Endothelial cell (in vitro differentiated cells): Measurements from ENCODE around the gene PEAK3. TPM values are rescaled to one million over a fixed set of nuclear protein-coding genes. Genes with fewer than 3 reads are reported as not detected.

Source experiments
- DNase-seq: peaks from one replicate; pipeline ENCODE4 v3.0.0; 2021; ENCODE audit warnings: low spot score
- H3K27ac Mint-ChIP-seq: one replicate; pipeline ENCODE4 v1.8.0; 2021; ENCODE audit warnings: mixed read lengths, inconsistent platforms; ENCODE audit not compliant: unreplicated experiment
- H3K27me3 Mint-ChIP-seq: one replicate; pipeline ENCODE4 v1.8.0; 2021; ENCODE audit warnings: mild to moderate bottlenecking, moderate library complexity, mixed read lengths, inconsistent platforms; ENCODE audit not compliant: unreplicated experiment
- H3K36me3 Mint-ChIP-seq: one replicate; pipeline ENCODE4 v1.8.0; 2021; ENCODE audit warnings: mild to moderate bottlenecking, low read depth, mixed read lengths, inconsistent platforms; ENCODE audit not compliant: unreplicated experiment
- H3K4me1 Mint-ChIP-seq: one replicate; pipeline ENCODE4 v1.8.0; 2021; ENCODE audit warnings: mild to moderate bottlenecking, mixed read lengths, inconsistent platforms; ENCODE audit not compliant: unreplicated experiment
- H3K4me3 Mint-ChIP-seq: one replicate; pipeline ENCODE4 v1.8.0; 2021; ENCODE audit warnings: mild to moderate bottlenecking, mixed read lengths, inconsistent platforms; ENCODE audit not compliant: unreplicated experiment
- H3K9me3 Mint-ChIP-seq: one replicate; pipeline ENCODE4 v1.8.0; 2021; ENCODE audit warnings: mixed read lengths, inconsistent platforms; ENCODE audit not compliant: unreplicated experiment
- CTCF ChIP-seq: fragments of 200-600 bp; sonication (generic); IDR thresholded peaks from one replicate; pipeline ENCODE4 v1.5.0; 2021; ENCODE audit warnings: antibody characterized with exemption; ENCODE audit not compliant: unreplicated experiment
- total RNA-seq: library from RNA; stranded (reverse); fragmentation: NEBNext Ultra II Directional; extraction: Animal tissue kit (Norgen Biotek cat#: 25700); gene quantifications from one replicate; pipeline ENCODE4 v1.2.1, GENCODE V29; 2021; ENCODE audit not compliant: unreplicated experiment

The PEAK3 gene
- total RNA-seq, 1 donor from 2014 or later = 0.97 TPM

- no peak for DNase-seq
- Mint-ChIP-seq H3K36me3 (peaks cover 22% of the 10 kb centered on the region), H3K27ac (no peak overlapping the region), H3K4me3 (peak overlapping the region; percentile 50), H3K4me1 (peaks cover 10% of the 10 kb centered on the region), H3K9me3 (no peaks in the 10 kb centered on the region), H3K27me3 (peaks cover 16% of the 10 kb centered on the region)
- no peak for TF ChIP-seq CTCF
Observed at GRCh38 chr19:2230033-2230531, 51.9 kb downstream of the PEAK3 start.

- Mint-ChIP-seq H3K36me3 (peaks cover 24% of the 10 kb centered on the region), H3K4me1 (peaks cover 7% of the 10 kb centered on the region), H3K4me3 (peak overlapping the region; percentile 69), H3K27ac (no peak overlapping the region), H3K27me3 (peaks cover 18% of the 10 kb centered on the region), H3K9me3 (no peaks in the 10 kb centered on the region)
- no peak for DNase-seq
- no peak for TF ChIP-seq CTCF
Observed at GRCh38 chr19:2229103-2230032, 52.6 kb downstream of the PEAK3 start.

GRCh38 chr19:2228157-2229030 is 53.6 kb downstream of the PEAK3 start:
- Mint-ChIP-seq H3K4me3 (peak overlapping the region; percentile 69), H3K4me1 (peaks cover 7% of the 10 kb centered on the region), H3K36me3 (peaks cover 23% of the 10 kb centered on the region), H3K27me3 (peaks cover 17% of the 10 kb centered on the region), H3K27ac (no peak overlapping the region), H3K9me3 (no peaks in the 10 kb centered on the region)
- TF ChIP-seq CTCF = no peak
- DNase-seq = no peak

- H3K27ac Mint-ChIP-seq = no peak overlapping the region
- peaks cover 7% of the 10 kb centered on the region for H3K4me1 Mint-ChIP-seq
- H3K4me3 Mint-ChIP-seq = no peak overlapping the region
- H3K9me3 Mint-ChIP-seq = no peaks in the 10 kb centered on the region
- H3K27me3 Mint-ChIP-seq = peaks cover 17% of the 10 kb centered on the region
- peaks cover 22% of the 10 kb centered on the region for H3K36me3 Mint-ChIP-seq
- no peak for DNase-seq
- no peak for TF ChIP-seq CTCF
Observed at GRCh38 chr19:2227415-2228156, 54.4 kb downstream of the PEAK3 start.
